GM18505 (cell line): ENCODE data around the gene NUP155.
"Not testable (repeated sequence)": the region's sequence is repeated elsewhere in the genome, so short reads cannot be mapped to it uniquely, and the experiment has no call there.

Experiments used
- ATAC-seq: cut with Tn5 transposase; IDR thresholded peaks from one replicate; pipeline ENCODE4 v1.9.1; 2021; ENCODE audit not compliant: unreplicated experiment
- POLR2A ChIP-seq: IDR thresholded peaks from 4 replicates; pipeline ENCODE4 v1.6.1; 2011; ENCODE audit warnings: borderline replicate concordance; ENCODE audit not compliant: insufficient read depth, insufficient read length; ENCODE audit errors: extremely low read depth

Gene NUP155

GRCh38 chr5:37370864-37371726 is at the start of gene NUP155:
Gene NUP155, minus strand, starts transcription at chr5:37371106. Its CDS starts 129 bp downstream, at chr5:37370977.
- TF ChIP-seq POLR2A, result peak; percentile 79
- peak; percentile 96 for ATAC-seq

DNA sequence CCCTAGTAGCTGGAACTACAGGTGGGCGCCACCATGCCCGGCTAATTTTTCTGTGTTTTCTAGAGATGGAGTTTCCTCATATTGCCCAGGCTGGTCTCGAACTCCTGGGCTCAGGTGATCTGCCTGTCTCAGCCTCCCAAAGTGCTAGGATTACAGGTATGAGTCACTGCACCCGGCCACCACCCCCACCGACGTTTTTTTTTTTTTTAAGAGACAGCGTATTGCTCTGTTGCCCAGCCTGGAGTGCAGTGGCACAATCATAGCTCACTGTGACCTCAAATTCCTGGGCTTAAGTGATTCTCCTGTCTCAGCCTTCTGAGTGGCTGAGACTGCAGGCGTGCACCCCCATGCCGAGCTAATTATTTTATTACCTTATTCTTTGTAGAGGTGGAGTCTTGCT is 46.4 kb upstream of the NUP155 start:
- ATAC-seq, result no peak
- no peak for TF ChIP-seq POLR2A

GRCh38 chr5:37415456-37415855 is 44.5 kb upstream of the NUP155 start:
- not testable (repeated sequence) for ATAC-seq

DNA sequence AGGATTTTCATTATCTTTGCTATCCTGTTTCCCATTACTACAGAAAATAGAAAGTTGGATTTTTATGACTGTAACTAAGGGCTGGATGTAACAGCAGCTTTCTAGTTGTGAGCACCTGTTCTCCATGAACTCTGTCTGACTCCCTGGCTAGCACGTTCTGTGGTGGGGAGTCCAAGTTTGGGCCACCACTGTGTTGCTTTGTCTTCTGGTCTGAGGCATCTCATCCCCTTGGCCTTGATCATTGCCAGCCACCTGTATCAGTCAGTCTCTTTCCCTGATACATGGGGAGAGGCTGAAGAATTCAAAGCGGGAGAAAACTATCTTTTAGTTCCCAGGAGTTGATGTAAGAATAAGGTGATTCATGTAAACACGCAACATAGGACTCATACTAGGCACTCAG is 41.6 kb upstream of the NUP155 start:
- ATAC-seq, result no peak

GRCh38 chr5:37400501-37400900 is 29.6 kb upstream of the NUP155 start:
- no peak for ATAC-seq
- no peak for TF ChIP-seq POLR2A

More for the DNA sequence above, 41.6 kb upstream of the NUP155 start:
- no peak for TF ChIP-seq POLR2A

DNA sequence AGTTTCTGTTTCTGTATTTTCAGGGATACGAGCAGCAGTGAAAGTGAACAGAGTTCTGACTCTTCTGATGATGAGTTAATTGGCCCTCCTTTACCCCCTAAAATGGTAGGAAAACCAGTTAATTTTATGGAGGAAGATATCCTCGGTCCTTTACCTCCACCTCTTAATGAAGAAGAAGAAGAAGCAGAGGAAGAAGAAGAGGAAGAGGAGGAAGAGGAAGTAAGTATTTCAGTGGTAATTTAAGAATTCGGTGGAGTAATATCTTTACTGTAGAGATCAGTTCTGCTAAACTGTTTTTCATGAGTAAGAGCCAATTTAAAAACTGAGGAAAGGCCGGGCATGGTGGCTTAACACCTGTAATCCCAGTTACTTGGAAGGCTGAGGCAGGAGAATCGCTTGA is 25.4 kb upstream of the NUP155 start:
- ATAC-seq, result no peak
- no peak for TF ChIP-seq POLR2A

- TF ChIP-seq POLR2A, result no peak
- no peak for ATAC-seq
These were observed 20.7 kb upstream of the NUP155 start for GRCh38 chr5:37391591-37391990.

DNA sequence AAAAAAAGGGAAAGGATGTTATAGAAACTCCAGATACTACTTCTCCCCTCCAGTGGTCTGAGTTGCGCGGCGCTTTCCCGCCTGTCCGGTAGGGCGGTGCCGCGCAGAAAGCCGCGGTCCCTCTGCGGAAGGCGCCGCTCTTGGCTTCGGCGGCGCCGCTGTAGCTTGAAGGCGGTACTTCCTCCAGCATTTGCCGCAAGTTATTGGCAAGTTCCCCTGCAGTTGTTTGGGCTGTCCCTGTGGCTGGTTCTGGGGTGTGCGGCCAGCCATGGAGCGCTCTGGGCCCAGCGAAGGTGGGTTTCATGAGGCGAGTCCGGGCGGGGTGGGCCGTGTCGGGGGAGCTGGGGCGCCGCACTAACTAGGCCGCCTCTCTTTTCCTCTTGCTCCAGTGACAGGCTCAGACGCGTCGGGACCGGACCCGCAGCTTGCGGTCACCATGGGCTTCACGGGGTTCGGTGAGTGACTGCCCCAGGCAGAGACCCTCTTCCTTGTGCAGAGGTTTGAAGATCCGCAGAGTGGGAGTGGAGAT is 8.3 kb upstream of the NUP155 start, which contains the start of gene WDR70:
Gene WDR70 (plus strand): TSS at position 219 of the 529 bp plus-strand sequence. CDS start 50 bp downstream, at position 269.
- TF ChIP-seq POLR2A, result peak; percentile 79
- peak; percentile 99 for ATAC-seq

GRCh38 chr5:37378066-37378465 is 7.2 kb upstream of the NUP155 start:
- ATAC-seq, result not testable (repeated sequence)

DNA sequence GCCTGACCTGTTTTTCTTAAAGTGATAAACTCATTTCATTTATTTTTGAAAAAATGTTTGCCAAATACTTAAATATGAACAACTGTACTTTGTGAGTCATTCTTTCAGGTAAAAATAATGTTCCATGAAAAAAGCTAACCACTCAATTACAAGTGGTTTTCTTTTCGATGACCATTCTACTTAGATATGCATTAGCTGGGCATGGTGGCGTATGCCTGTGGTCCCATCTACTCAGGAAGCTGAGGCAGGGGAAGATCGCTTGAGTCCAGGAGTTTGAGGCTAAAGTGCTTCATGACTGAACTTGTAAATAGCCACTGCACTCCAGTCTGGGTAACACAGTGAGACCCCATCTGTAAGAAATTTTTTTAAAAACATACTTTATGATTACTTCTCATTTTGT is 4.2 kb upstream of the NUP155 start:
- no peak for TF ChIP-seq POLR2A
- no peak for ATAC-seq

GRCh38 chr5:37370550-37370863 is 399 bp downstream of the NUP155 start:
- no peak for TF ChIP-seq POLR2A
- ATAC-seq, result no peak

GRCh38 chr5:37355161-37355560 is 15.7 kb downstream of the NUP155 start:
- ATAC-seq, result no peak
- no peak for TF ChIP-seq POLR2A

GRCh38 chr5:37342741-37343140 is 28.2 kb downstream of the NUP155 start:
- ATAC-seq, result not testable (repeated sequence)

- not testable (repeated sequence) for ATAC-seq
These were observed 36.2 kb downstream of the NUP155 start for GRCh38 chr5:37334754-37335153.

GRCh38 chr5:37326536-37326935 is 44.4 kb downstream of the NUP155 start:
- no peak for TF ChIP-seq POLR2A
- ATAC-seq, result no peak
